H1 (cell line): ENCODE measurements around the gene TNS3. TPM values are rescaled to one million over a fixed set of nuclear protein-coding genes. Genes with fewer than 3 reads are reported as not detected.

ENCODE experiments used
- CTCF ChIA-PET: fragments of 300-600 bp; sonication (Branson Sonifier 250); formaldehyde crosslinking; loops from one replicate; lab custom pipeline; 2021; ENCODE audit not compliant: partially characterized antibody; lab: Charles Lee
- POLR2A ChIA-PET: fragments of 300-600 bp; sonication (Branson Sonifier 250); formaldehyde crosslinking; loops from one replicate; lab custom pipeline; 2021; ENCODE audit warnings: inconsistent platforms; ENCODE audit not compliant: partially characterized antibody; lab: Charles Lee
- DNase-seq, 2 experiments: peaks; one replicate each; pipeline versions ENCODE4 v3.0.0 to v3.0.0-alpha.2; 2010 to 2022; ENCODE audit warnings: low spot score in 2 of 2, low read depth in 1 of 2, mixed read lengths in 1 of 2
- FAIRE-seq: peaks from 2 replicates; lab custom pipeline; 2011; peaks lifted over from hg19 to GRCh38; lab: Jason Lieb, UNC
- H2AFZ ChIP-seq: 2 replicates; pipeline ENCODE4 v1.8.1; 2012; ENCODE audit warnings: low read length, inconsistent platforms
- H2AK5ac ChIP-seq: 2 replicates; pipeline ENCODE4 v1.6.1; 2013; ENCODE audit warnings: low read depth, low read length
- H2BK120ac ChIP-seq: replicated peaks from 2 replicates; pipeline ENCODE3; 2013; ENCODE audit warnings: low read depth, low read length, inconsistent platforms
- H2BK12ac ChIP-seq: 2 replicates; pipeline ENCODE4 v1.6.1; 2013; ENCODE audit warnings: low read depth, low read length
- H2BK15ac ChIP-seq: 2 replicates; pipeline ENCODE4 v1.6.1; 2013; ENCODE audit warnings: low read length
- H2BK20ac ChIP-seq: 2 replicates; pipeline ENCODE4 v1.6.1; 2013; ENCODE audit warnings: low read length
- H2BK5ac ChIP-seq: 2 replicates; pipeline ENCODE4 v1.6.1; 2013; ENCODE audit warnings: low read depth, low read length
- H3K14ac ChIP-seq: 2 replicates; pipeline ENCODE4 v1.6.1; 2013; ENCODE audit warnings: inconsistent platforms; ENCODE audit not compliant: insufficient read length
- H3K18ac ChIP-seq: 2 replicates; pipeline ENCODE4 v1.6.1; 2013; ENCODE audit warnings: low read length; ENCODE audit errors: extremely low read depth
- H3K23ac ChIP-seq: 2 replicates; pipeline ENCODE4 v1.6.1; 2013; ENCODE audit warnings: inconsistent platforms; ENCODE audit not compliant: insufficient read length
- H3K23me2 ChIP-seq: 2 replicates; pipeline ENCODE4 v1.6.1; 2013; ENCODE audit warnings: low read depth, low read length
- H3K27ac ChIP-seq: 2 replicates; pipeline ENCODE4 v1.6.1; 2011; ENCODE audit warnings: low read depth, low read length, inconsistent platforms
- H3K27me3 ChIP-seq, 4 experiments: replicated peaks in 1 of 4; 1 replicate in 1 of 4; 2 replicates in 3 of 4; pipeline versions ENCODE4 v1.6.1 to v1.8.1; 2011 to 2013; ENCODE audit warnings: low read length in 3 of 4, mild to moderate bottlenecking in 3 of 4, inconsistent platforms in 2 of 4, mixed read lengths in 2 of 4, moderate library complexity in 1 of 4; ENCODE audit not compliant: control insufficient read depth in 3 of 4, insufficient read depth in 3 of 4; ENCODE audit errors: extremely low read depth in 1 of 4
- H3K36me3 ChIP-seq, 4 experiments: 2 replicates each; pipeline versions ENCODE4 v1.6.1 to v1.8.1; 2011 to 2013; ENCODE audit warnings: mild to moderate bottlenecking in 4 of 4, low read length in 3 of 4, moderate library complexity in 2 of 4, control low read depth in 1 of 4, inconsistent platforms in 1 of 4; ENCODE audit not compliant: insufficient read depth in 4 of 4, control insufficient read depth in 2 of 4
- H3K4ac ChIP-seq: replicated peaks from 2 replicates; pipeline ENCODE3; 2013; ENCODE audit warnings: low read length, low read depth, mixed read lengths, inconsistent platforms; ENCODE audit not compliant: insufficient read length
- H3K4me1 ChIP-seq, 4 experiments: replicated peaks in 1 of 4; 1 replicate in 1 of 4; 2 replicates in 3 of 4; pipeline versions ENCODE4 v1.6.1 to v1.8.1; 2011 to 2013; ENCODE audit warnings: low read length in 3 of 4, inconsistent platforms in 2 of 4, mixed read lengths in 1 of 4; ENCODE audit not compliant: insufficient read depth in 4 of 4, control insufficient read depth in 3 of 4
- H3K4me2 ChIP-seq, 2 experiments: 2 replicates each; pipeline versions ENCODE4 v1.6.1 to v1.8.1; 2011 to 2013; ENCODE audit warnings: low read depth in 2 of 2, low read length in 2 of 2, control low read depth in 1 of 2, inconsistent platforms in 1 of 2, mild to moderate bottlenecking in 1 of 2; ENCODE audit not compliant: insufficient read depth in 1 of 2
- H3K4me3 ChIP-seq, 4 experiments: fragments of 200-600, 300-600 bp in 1 of 4; sonication (generic), shearing (Covaris generic), sonication (Bioruptor Twin) in 1 of 4; 2 replicates each; pipeline versions ENCODE4 v1.5.1 to v1.8.1; 2011 to 2016; ENCODE audit warnings: low read length in 4 of 4, low read depth in 3 of 4, control low read depth in 2 of 4, inconsistent platforms in 2 of 4, mild to moderate bottlenecking in 2 of 4, mixed read lengths in 1 of 4, moderate library complexity in 1 of 4; ENCODE audit not compliant: insufficient read depth in 2 of 4; ENCODE audit errors: extremely low read depth in 1 of 4
- H3K56ac ChIP-seq: replicated peaks from 2 replicates; pipeline ENCODE3; 2013; ENCODE audit warnings: low read depth, mild to moderate bottlenecking, mixed read lengths, low read length, inconsistent platforms; ENCODE audit not compliant: insufficient read length
- H3K79me1 ChIP-seq: 2 replicates; pipeline ENCODE4 v1.6.1; 2013; ENCODE audit warnings: low read depth, low read length, control low read depth
- H3K79me2 ChIP-seq, 2 experiments: 2 replicates each; pipeline versions ENCODE4 v1.6.1 to v1.8.1; 2012 to 2013; ENCODE audit warnings: low read length in 2 of 2, mild to moderate bottlenecking in 2 of 2, inconsistent platforms in 1 of 2; ENCODE audit not compliant: insufficient read depth in 2 of 2, control insufficient read depth in 1 of 2
- H3K9ac ChIP-seq, 4 experiments: replicated peaks in 1 of 4; 1 replicate in 1 of 4; 2 replicates in 3 of 4; pipeline versions ENCODE4 v1.6.1 to v1.8.1; 2011 to 2013; ENCODE audit warnings: low read depth in 3 of 4, low read length in 3 of 4, control low read depth in 2 of 4, mild to moderate bottlenecking in 2 of 4, moderate library complexity in 2 of 4, inconsistent platforms in 1 of 4; ENCODE audit errors: extremely low read depth in 1 of 4
- H3K9me3 ChIP-seq, 2 experiments: 2 replicates each; pipeline versions ENCODE4 v1.6.1 to v1.8.1; 2012 to 2013; ENCODE audit warnings: mild to moderate bottlenecking in 2 of 2, moderate library complexity in 2 of 2, control low read depth in 1 of 2, inconsistent platforms in 1 of 2, low read depth in 1 of 2, low read length in 1 of 2, mixed read lengths in 1 of 2; ENCODE audit not compliant: insufficient read depth in 2 of 2
- H4K20me1 ChIP-seq, 2 experiments: replicated peaks in 1 of 2; 2 replicates each; pipeline versions ENCODE3 to v1.8.1; 2011 to 2013; ENCODE audit warnings: inconsistent platforms in 2 of 2, low read length in 2 of 2, mild to moderate bottlenecking in 1 of 2; ENCODE audit not compliant: insufficient read depth in 2 of 2, control insufficient read depth in 1 of 2
- H4K5ac ChIP-seq: 2 replicates; pipeline ENCODE4 v1.6.1; 2013; ENCODE audit warnings: low read length, low read depth, mixed read lengths, inconsistent platforms; ENCODE audit not compliant: insufficient read length
- H4K8ac ChIP-seq: 2 replicates; pipeline ENCODE4 v1.8.0; 2013; ENCODE audit warnings: mild to moderate bottlenecking, moderate library complexity, low read length, inconsistent platforms; ENCODE audit not compliant: insufficient read depth; ENCODE audit errors: extremely low read depth
- H4K91ac ChIP-seq: replicated peaks from 2 replicates; pipeline ENCODE3; 2013; ENCODE audit warnings: low read length, mixed read lengths, inconsistent platforms; ENCODE audit not compliant: insufficient read length
- CBX5 ChIP-seq: fragments of 300-800, 300-1000 bp; sonication (generic); IDR thresholded peaks from 2 replicates; pipeline ENCODE4 v1.7.1; 2016; ENCODE audit warnings: antibody characterized with exemption, low read length, low read depth
- FOSL1 ChIP-seq: IDR thresholded peaks from 2 replicates; pipeline ENCODE4 v1.6.1; 2011; ENCODE audit warnings: mild to moderate bottlenecking, low read depth, low read length, moderate library complexity; ENCODE audit not compliant: insufficient read depth
- GTF2F1 ChIP-seq: IDR thresholded peaks from 2 replicates; pipeline ENCODE4 v1.6.1; 2012; ENCODE audit warnings: low read depth, low read length, improper control_type of control experiment, borderline replicate concordance
- HDAC6 ChIP-seq: IDR thresholded peaks from one replicate; pipeline ENCODE4 v1.7.1; 2012; ENCODE audit warnings: low read depth, mild to moderate bottlenecking, inconsistent platforms, low read length, moderate library complexity
- ZNF274 ChIP-seq: IDR thresholded peaks from 2 replicates; pipeline ENCODE4 v1.7.0; 2012; ENCODE audit warnings: low read length, borderline replicate concordance; ENCODE audit errors: extremely low read depth
- WGBS, 2 experiments: shearing (Covaris generic) in 1 of 2; methylation state at CpG; one replicate each; pipeline versions ENCODE4 v1.1.6 to v1.1.7; 2013 to 2015; ENCODE audit warnings: low lambda C conversion rate in 2 of 2, mixed read lengths in 2 of 2, inconsistent platforms in 1 of 2, low coverage in 1 of 2, missing lambda C conversion rate in 1 of 2; ENCODE audit not compliant: insufficient replicate concordance in 2 of 2, insufficient coverage in 1 of 2, insufficient read length in 1 of 2; ENCODE audit errors: extremely low coverage in 1 of 2, missing lambda C conversion rate in 1 of 2; 5-methylcytosine and 5-hydroxymethylcytosine counted together
- polyA plus RNA-seq, 7 experiments: library from polyadenylated mRNA; depleted of rRNA in 3 of 7; stranded (reverse) in 5 of 7; unstranded in 2 of 7; fragments of >200 nt in 5 of 7; fragments of 200-250 nt in 2 of 7; gene quantifications; 1 replicate in 5 of 7; 2 replicates in 1 of 7; 4 replicates in 1 of 7; pipeline versions ENCODE4 v1.2.1 to v1.2.3, GENCODE V29; 2011 to 2013; ENCODE audit warnings: missing spikeins in 2 of 7, mixed read lengths in 2 of 7
- total RNA-seq: library from RNA; stranded (reverse); fragmentation: NEBNext Ultra II Directional; extraction: Animal tissue kit (Norgen Biotek cat#: 25700); gene quantifications from 2 replicates; pipeline ENCODE4 v1.2.1, GENCODE V29; 2021

TNS3 gene
- total and polyA plus RNA-seq, 2 of the 8 experiments (the other 6 are each of a cell fraction or from before 2014, with no cell fraction given): 11.9 to 24.2 TPM

DNA sequence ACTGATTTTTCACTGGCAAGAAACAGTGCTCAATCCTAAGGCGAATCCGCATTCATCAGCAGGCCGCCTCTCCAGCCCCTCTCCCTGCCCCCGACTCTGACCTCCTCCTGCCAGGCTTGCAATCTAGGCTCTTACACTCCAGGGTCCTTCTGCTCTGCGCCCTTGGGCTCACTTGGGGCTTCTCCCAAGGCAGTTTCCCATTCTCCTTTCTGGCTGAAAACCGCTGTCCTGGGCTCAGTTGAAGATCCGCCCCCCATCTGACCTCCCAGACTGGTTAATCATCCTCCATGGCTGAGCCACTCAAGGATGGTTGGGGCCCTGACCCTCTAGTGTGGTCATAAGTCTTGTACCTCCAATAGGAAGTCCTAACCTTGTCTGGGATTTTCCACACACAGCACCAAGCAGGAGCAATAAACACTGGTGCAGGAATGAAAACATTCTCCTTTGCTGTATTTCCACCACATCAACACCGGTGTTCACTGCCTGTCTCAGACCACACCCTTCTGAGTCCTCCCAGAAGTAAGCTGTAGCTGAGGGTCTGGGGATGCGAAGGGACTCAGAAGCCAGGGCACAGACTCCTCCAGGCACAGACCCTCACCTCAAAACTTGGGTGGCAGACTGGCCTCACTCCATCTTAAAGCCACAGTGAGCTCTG, 42.4 kb downstream of the TNS3 start:
- H4K8ac ChIP-seq: no peak overlapping the region
- TF ChIP-seq FOSL1 (no peak), ZNF274 (no peak), CBX5 (no peak), GTF2F1 (no peak), HDAC6 (no peak)
- H3K27me3 ChIP-seq: peaks cover 0 to 14% (median 12%) of the 10 kb centered on the region in 4 experiments; a peak in 5 of 7 replicates
- H2BK12ac ChIP-seq: no peak overlapping the region; the same call in 1 of the 2 replicates
- H4K5ac ChIP-seq: no peak overlapping the region
- WGBS, 2 experiments: 84% methylated on average over 9 of the region's 9 CpGs; no CpG with 5 or more reads in 1 of the 2 experiments
- H2BK15ac ChIP-seq: no peak overlapping the region
- FAIRE-seq (no peak), DNase-seq (no peak)
- no peak overlapping the region for H2BK120ac ChIP-seq
- no peak overlapping the region for H3K4ac ChIP-seq
- no peak overlapping the region for H3K9ac ChIP-seq
- no peak overlapping the region for H2BK5ac ChIP-seq
- H3K4me1 ChIP-seq: peaks cover 18 to 35% (median 22%) of the 10 kb centered on the region in 4 experiments
- H3K4me3 ChIP-seq: no peak overlapping the region
- H3K27ac ChIP-seq: no peak overlapping the region
- peaks cover 2 to 14% of the 10 kb centered on the region in 2 experiments for H4K20me1 ChIP-seq
- peaks cover 0 to 8% of the 10 kb centered on the region in 2 experiments; a peak in 1 of 4 replicates for H3K79me2 ChIP-seq
- H3K56ac ChIP-seq: no peak overlapping the region
- H3K79me1 ChIP-seq: peaks cover 14% of the 10 kb centered on the region
- H2AK5ac ChIP-seq: no peak overlapping the region
- H3K9me3 ChIP-seq: no peaks in the 10 kb centered on the region
- H3K36me3 ChIP-seq: no peaks in the 10 kb centered on the region
- peaks cover 11% of the 10 kb centered on the region for H3K23me2 ChIP-seq
- H3K18ac ChIP-seq: peak overlapping the region; percentile 78
- ChIA-PET CTCF (no interaction called here), POLR2A (no interaction called here)
- H2AFZ ChIP-seq: no peak overlapping the region
- H3K14ac ChIP-seq: no peak overlapping the region
- no peak overlapping the region for H3K4me2 ChIP-seq
- no peak overlapping the region for H3K23ac ChIP-seq
- H2BK20ac ChIP-seq: no peak overlapping the region
- no peak overlapping the region for H4K91ac ChIP-seq
